ENCODE measurements around the gene FOSL2.

Gene FOSL2

GRCh38 chr2:28390746-28391563 is 1.7 kb upstream of the FOSL2 start:
- H3K4me3 ChIP-seq (ENCODE audit: low read length) = peak overlapping the region; percentile 47
- TF ChIP-seq CTCF (conservative IDR thresholded peaks at IDR 0.05; ENCODE audit: low read depth, low read length) = no peak
- no peak for DNase-seq (ENCODE audit: low read depth)

- no peak for TF ChIP-seq CTCF (conservative IDR thresholded peaks at IDR 0.05; ENCODE audit: low read depth, low read length)
- DNase-seq (ENCODE audit: low read depth) = peak; percentile 46
- peak overlapping the region; percentile 47 for H3K4me3 ChIP-seq (ENCODE audit: low read length)
Measured at GRCh38 chr2:28391564-28392296, 928 bp upstream of the FOSL2 start.

- peak overlapping the region; percentile 79 for H3K4me3 ChIP-seq (ENCODE audit: low read length)
- no peak for TF ChIP-seq CTCF (conservative IDR thresholded peaks at IDR 0.05; ENCODE audit: low read depth, low read length)
- DNase-seq (ENCODE audit: low read depth) = no peak
Measured at GRCh38 chr2:28393114-28393836, 617 bp downstream of the FOSL2 start.

- no peak for TF ChIP-seq CTCF (conservative IDR thresholded peaks at IDR 0.05; ENCODE audit: low read depth, low read length)
- peak overlapping the region; percentile 79 for H3K4me3 ChIP-seq (ENCODE audit: low read length)
- no peak for DNase-seq (ENCODE audit: low read depth)
Measured at GRCh38 chr2:28394331-28394877, 1.7 kb downstream of the FOSL2 start.

GRCh38 chr2:28394997-28395333 is 2.3 kb downstream of the FOSL2 start:
- DNase-seq (ENCODE audit: low read depth) = no peak
- TF ChIP-seq CTCF (conservative IDR thresholded peaks at IDR 0.05; ENCODE audit: low read depth, low read length) = no peak
- H3K4me3 ChIP-seq (ENCODE audit: low read length) = peak overlapping the region; percentile 79

- peak; percentile 61 for DNase-seq (ENCODE audit: low read depth)
- peak overlapping the region; percentile 79 for H3K4me3 ChIP-seq (ENCODE audit: low read length)
- TF ChIP-seq CTCF (conservative IDR thresholded peaks at IDR 0.05; ENCODE audit: low read depth, low read length) = no peak
Measured at GRCh38 chr2:28395334-28396061, 2.8 kb downstream of the FOSL2 start.
